ENCODE data around the gene ATP6V0A4. TPM values are rescaled to one million over a fixed set of nuclear protein-coding genes. Genes with fewer than 3 reads are reported as not detected.
"Not testable (repeated sequence)": the region's sequence is repeated elsewhere in the genome, so short reads cannot be mapped to it uniquely, and the experiment has no call there.

The ATP6V0A4 gene
- total RNA-seq, 2 donors from 2014 or later = 0.29 to 0.44 TPM

GRCh38 chr7:138690495-138690894 lies 107.5 kb downstream of the ATP6V0A4 start:
- H3K36me3 ChIP-seq (ENCODE audit: control insufficient read depth, insufficient read depth, low read length) = no peaks in the 10 kb centered on the region
- H3K4me3 ChIP-seq (ENCODE audit: low read length) = no peak overlapping the region
- no peak overlapping the region for H3K27ac ChIP-seq (ENCODE audit: low read depth, low read length)
- H3K27ac Mint-ChIP-seq = no peak overlapping the region
- H3K4me1 Mint-ChIP-seq = no peaks in the 10 kb centered on the region
- no peaks in the 10 kb centered on the region for H3K27me3 ChIP-seq (ENCODE audit: control insufficient read depth, insufficient read depth, low read length, poor library complexity, severe bottlenecking)
- H3K9me3 ChIP-seq (ENCODE audit: control insufficient read depth, low read length) = no peaks in the 10 kb centered on the region
- no peaks in the 10 kb centered on the region for H3K36me3 Mint-ChIP-seq (ENCODE audit: low read depth)
- H3K9me3 Mint-ChIP-seq = no peaks in the 10 kb centered on the region
- no peak for DNase-seq
- no peaks in the 10 kb centered on the region for H3K4me1 ChIP-seq (ENCODE audit: control insufficient read depth, insufficient read depth, low read length)
- no peaks in the 10 kb centered on the region for H3K27me3 Mint-ChIP-seq (ENCODE audit: insufficient read depth)
- WGBS, 2 experiments (ENCODE audit: insufficient coverage in 1 of 2, insufficient read length in 1 of 2) = 94 to 100% methylated on average over 1 to 2 of the region's 2 CpGs
- TF ChIP-seq, protein P1, sequence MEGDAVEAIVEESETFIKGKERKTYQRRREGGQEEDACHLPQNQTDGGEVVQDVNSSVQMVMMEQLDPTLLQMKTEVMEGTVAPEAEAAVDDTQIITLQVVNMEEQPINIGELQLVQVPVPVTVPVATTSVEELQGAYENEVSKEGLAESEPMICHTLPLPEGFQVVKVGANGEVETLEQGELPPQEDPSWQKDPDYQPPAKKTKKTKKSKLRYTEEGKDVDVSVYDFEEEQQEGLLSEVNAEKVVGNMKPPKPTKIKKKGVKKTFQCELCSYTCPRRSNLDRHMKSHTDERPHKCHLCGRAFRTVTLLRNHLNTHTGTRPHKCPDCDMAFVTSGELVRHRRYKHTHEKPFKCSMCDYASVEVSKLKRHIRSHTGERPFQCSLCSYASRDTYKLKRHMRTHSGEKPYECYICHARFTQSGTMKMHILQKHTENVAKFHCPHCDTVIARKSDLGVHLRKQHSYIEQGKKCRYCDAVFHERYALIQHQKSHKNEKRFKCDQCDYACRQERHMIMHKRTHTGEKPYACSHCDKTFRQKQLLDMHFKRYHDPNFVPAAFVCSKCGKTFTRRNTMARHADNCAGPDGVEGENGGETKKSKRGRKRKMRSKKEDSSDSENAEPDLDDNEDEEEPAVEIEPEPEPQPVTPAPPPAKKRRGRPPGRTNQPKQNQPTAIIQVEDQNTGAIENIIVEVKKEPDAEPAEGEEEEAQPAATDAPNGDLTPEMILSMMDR (conservative IDR thresholded peaks at IDR 0.05) = no peak
- H3K9ac ChIP-seq (ENCODE audit: extremely low read depth, low read length, poor library complexity, severe bottlenecking) = no peak overlapping the region
- no peak overlapping the region for H3K4me3 Mint-ChIP-seq

DNA sequence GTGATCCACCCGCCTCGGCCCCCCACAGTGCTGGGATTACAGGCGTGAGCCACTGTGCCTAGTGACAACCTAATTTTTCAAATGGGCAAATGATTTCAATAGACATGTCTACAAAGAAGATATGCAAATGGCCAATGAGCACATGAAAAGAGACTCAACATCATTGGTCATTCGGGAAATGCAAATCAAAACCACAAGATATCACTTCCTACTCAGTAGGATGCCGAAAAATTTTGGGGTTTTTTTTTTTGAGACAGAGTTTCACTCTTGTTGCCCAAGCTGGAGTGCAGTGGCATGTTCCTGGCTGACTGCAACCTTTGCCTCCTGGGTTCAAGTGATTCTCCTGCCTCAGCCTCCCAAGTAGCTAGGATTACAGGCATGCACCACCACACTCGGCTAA lies 110.0 kb downstream of the ATP6V0A4 start:
- not testable (repeated sequence) for H3K4me1 ChIP-seq (ENCODE audit: control insufficient read depth, insufficient read depth, low read length); H3K9me3 Mint-ChIP-seq; H3K27me3 ChIP-seq (ENCODE audit: control insufficient read depth, insufficient read depth, low read length, poor library complexity, severe bottlenecking); H3K27me3 Mint-ChIP-seq (ENCODE audit: insufficient read depth); H3K27ac ChIP-seq (ENCODE audit: low read depth, low read length); H3K4me3 ChIP-seq (ENCODE audit: low read length); H3K4me1 Mint-ChIP-seq; H3K9me3 ChIP-seq (ENCODE audit: control insufficient read depth, low read length); H3K27ac Mint-ChIP-seq; H3K36me3 ChIP-seq (ENCODE audit: control insufficient read depth, insufficient read depth, low read length); DNase-seq; H3K36me3 Mint-ChIP-seq (ENCODE audit: low read depth); H3K9ac ChIP-seq (ENCODE audit: extremely low read depth, low read length, poor library complexity, severe bottlenecking); H3K4me3 Mint-ChIP-seq
- 79 to 90% methylated on average over 5 to 6 of the region's 6 CpGs for WGBS, 2 experiments (ENCODE audit: insufficient coverage in 1 of 2, insufficient read length in 1 of 2)

GRCh38 chr7:138684340-138684739 lies 113.7 kb downstream of the ATP6V0A4 start:
- 92 to 100% methylated on average over 1 to 3 of the region's 3 CpGs for WGBS, 2 experiments (ENCODE audit: insufficient coverage in 1 of 2, insufficient read length in 1 of 2)

More at GRCh38 chr7:138684340-138684739, 113.7 kb downstream of the ATP6V0A4 start:
- TF ChIP-seq, protein P1 (conservative IDR thresholded peaks at IDR 0.05) = no peak
- DNase-seq = no peak
- H3K27ac Mint-ChIP-seq = no peak overlapping the region
- no peaks in the 10 kb centered on the region for H3K27me3 Mint-ChIP-seq (ENCODE audit: insufficient read depth)
- Histone ChIP-seq H3K9ac (ENCODE audit: extremely low read depth, low read length, poor library complexity, severe bottlenecking) (no peak overlapping the region), H3K27ac (ENCODE audit: low read depth, low read length) (no peak overlapping the region), H3K4me3 (ENCODE audit: low read length) (no peak overlapping the region), H3K4me1 (ENCODE audit: control insufficient read depth, insufficient read depth, low read length) (no peaks in the 10 kb centered on the region), H3K9me3 (ENCODE audit: control insufficient read depth, low read length) (peaks cover 3% of the 10 kb centered on the region), H3K36me3 (ENCODE audit: control insufficient read depth, insufficient read depth, low read length) (no peaks in the 10 kb centered on the region), H3K27me3 (ENCODE audit: control insufficient read depth, insufficient read depth, low read length, poor library complexity, severe bottlenecking) (no peaks in the 10 kb centered on the region)
- H3K9me3 Mint-ChIP-seq = peaks cover 3% of the 10 kb centered on the region
- no peak overlapping the region for H3K4me3 Mint-ChIP-seq
- H3K36me3 Mint-ChIP-seq (ENCODE audit: low read depth) = no peaks in the 10 kb centered on the region
- H3K4me1 Mint-ChIP-seq = no peaks in the 10 kb centered on the region
